AG04449 (cell line): ENCODE results near the gene MAD1L1.

Experiments used
- CTCF ChIA-PET: fragments of 350-600 bp; formaldehyde crosslinking; extraction: SDS; loops from one replicate; lab custom pipeline; 2021; ENCODE audit warnings: antibody characterized with exemption; lab: Yijun Ruan, JAX
- POLR2A ChIA-PET: fragments of 400-600, 350-600 bp; formaldehyde crosslinking; extraction: SDS; loops from one replicate; lab custom pipeline; 2020; ENCODE audit warnings: antibody characterized with exemption, inconsistent platforms; lab: Yijun Ruan, JAX
- DNase-seq: peaks from one replicate; pipeline ENCODE4 v3.0.0-alpha.2; 2010; ENCODE audit warnings: low read depth, low spot score
- H3K4me3 ChIP-seq: 2 replicates; pipeline ENCODE4 v1.5.1; 2011; ENCODE audit warnings: low read depth, mild to moderate bottlenecking, control low read depth, low read length
- TF ChIP-seq, protein P1 (sequence below): IDR thresholded peaks from one replicate; pipeline ENCODE4 v1.5.1; 2011; ENCODE audit warnings: mild to moderate bottlenecking, moderate library complexity, low read length, control low read depth, inconsistent platforms; ENCODE audit not compliant: insufficient read depth; ENCODE audit errors: missing control alignments

The MAD1L1 gene

DNA sequence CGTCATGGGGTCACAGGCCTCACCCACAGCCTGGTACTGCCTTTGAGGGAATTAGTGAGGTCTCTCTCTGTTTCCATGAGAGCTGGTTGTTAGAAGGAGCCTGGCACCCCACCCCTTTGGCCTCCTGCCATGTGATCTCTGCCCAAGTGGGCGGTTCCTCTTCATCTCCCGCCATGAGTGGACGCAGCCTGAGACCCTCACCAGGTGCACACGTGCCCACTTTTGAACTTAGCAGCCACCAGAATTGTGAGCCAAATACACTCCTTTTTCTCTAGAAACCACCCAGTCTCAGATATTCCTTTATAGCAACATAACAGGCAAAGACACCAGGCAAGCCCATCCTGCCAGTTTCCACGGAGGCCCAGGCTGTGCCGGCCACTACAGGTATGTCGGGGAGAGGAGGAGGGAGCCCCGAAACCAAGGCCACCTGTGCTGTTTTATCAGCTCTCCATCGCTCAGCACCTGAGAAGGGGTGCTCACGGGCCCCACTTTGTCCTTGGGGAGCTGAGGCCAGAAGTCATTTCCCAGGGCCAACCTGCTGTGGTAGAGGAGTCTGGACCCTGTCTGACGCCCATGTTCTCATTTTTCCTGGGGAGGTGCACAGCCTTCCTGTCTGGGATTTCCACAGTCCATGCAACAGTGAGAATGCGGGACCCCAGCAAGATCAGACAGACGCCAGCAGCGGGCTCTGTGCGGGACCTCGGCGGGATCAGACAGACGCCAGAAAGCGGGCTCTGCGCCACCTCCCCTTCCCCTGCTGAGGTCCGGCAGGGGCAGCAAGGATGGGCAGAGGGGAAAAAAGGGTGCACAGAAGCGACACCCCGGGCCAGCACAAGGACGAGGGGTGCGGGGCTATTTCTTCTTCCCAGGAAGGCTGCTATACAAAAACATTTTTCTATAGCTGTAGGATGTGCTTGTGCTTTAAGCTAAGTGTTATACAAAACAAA, 342.2 kb downstream of the MAD1L1 start:
- no peak for DNase-seq
- CTCF ChIA-PET = no interaction called here
- H3K4me3 ChIP-seq = no peak overlapping the region
- TF ChIP-seq, protein P1, sequence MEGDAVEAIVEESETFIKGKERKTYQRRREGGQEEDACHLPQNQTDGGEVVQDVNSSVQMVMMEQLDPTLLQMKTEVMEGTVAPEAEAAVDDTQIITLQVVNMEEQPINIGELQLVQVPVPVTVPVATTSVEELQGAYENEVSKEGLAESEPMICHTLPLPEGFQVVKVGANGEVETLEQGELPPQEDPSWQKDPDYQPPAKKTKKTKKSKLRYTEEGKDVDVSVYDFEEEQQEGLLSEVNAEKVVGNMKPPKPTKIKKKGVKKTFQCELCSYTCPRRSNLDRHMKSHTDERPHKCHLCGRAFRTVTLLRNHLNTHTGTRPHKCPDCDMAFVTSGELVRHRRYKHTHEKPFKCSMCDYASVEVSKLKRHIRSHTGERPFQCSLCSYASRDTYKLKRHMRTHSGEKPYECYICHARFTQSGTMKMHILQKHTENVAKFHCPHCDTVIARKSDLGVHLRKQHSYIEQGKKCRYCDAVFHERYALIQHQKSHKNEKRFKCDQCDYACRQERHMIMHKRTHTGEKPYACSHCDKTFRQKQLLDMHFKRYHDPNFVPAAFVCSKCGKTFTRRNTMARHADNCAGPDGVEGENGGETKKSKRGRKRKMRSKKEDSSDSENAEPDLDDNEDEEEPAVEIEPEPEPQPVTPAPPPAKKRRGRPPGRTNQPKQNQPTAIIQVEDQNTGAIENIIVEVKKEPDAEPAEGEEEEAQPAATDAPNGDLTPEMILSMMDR = no peak
- POLR2A ChIA-PET = interaction anchor here (1.3 kb wide), 1 partner anchor 8 kb away, joined by 4 read pairs; no protein-coding TSS in a partner anchor

DNA sequence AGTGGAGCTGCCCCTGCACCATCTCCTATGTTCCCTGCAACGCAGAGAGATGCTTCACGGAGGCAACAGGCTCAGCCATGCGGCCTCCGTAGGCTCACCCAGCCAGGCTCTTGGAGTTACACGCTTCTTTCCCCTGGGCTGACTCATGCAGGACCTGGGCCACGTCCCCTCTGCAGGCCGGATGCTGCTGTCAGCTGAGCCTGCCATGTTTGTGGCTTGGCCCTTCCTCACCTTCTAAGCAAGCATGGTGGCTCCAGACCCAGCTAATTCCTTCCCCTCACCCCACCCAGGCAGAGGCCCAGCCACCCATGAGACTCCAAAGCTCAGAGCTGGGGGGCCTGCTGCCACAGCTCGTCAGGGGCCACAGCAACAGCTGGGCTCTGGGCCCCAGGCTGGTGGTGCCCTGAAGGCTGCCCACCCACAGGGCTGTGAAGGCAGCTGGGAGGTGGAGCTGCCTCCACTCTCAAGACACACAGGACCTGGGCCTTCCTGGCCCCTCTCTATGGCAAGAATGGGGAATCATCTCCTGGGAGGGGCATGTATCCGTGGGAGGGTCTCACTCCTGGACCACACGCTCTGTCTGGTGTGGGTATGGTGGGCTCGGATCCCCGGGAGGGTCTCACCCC, 343.1 kb downstream of the MAD1L1 start:
- CTCF ChIA-PET = no interaction called here
- no peak for DNase-seq
- H3K4me3 ChIP-seq = no peak overlapping the region
- TF ChIP-seq, protein P1 = no peak
- POLR2A ChIA-PET = interaction anchor here (1.3 kb wide), 1 partner anchor 9 kb away, joined by 4 read pairs; no protein-coding TSS in a partner anchor

- ChIA-PET CTCF (no interaction called here), POLR2A (no interaction called here)
- DNase-seq = no peak
- TF ChIP-seq, protein P1 = no peak
- H3K4me3 ChIP-seq = no peak overlapping the region
Observed at GRCh38 chr7:1889091-1889490, 343.7 kb downstream of the MAD1L1 start.

- ChIA-PET POLR2A (no interaction called here), CTCF (no interaction called here)
- DNase-seq = no peak
- TF ChIP-seq, protein P1 = no peak
- H3K4me3 ChIP-seq = no peak overlapping the region
Observed at GRCh38 chr7:1888425-1888824, 344.3 kb downstream of the MAD1L1 start.

- CTCF ChIA-PET = no interaction called here
- TF ChIP-seq, protein P1 = no peak
- no peak overlapping the region for H3K4me3 ChIP-seq
- no peak for DNase-seq
- POLR2A ChIA-PET = no interaction called here
Observed at GRCh38 chr7:1887251-1887650, 345.5 kb downstream of the MAD1L1 start.

- no peak overlapping the region for H3K4me3 ChIP-seq
- DNase-seq = no peak
- ChIA-PET CTCF (interaction anchor here (1.2 kb wide), 1 partner anchor 26 kb away, joined by 3 read pairs; no protein-coding TSS in a partner anchor), POLR2A (no interaction called here)
- TF ChIP-seq, protein P1 = no peak
Observed at GRCh38 chr7:1886361-1887064, 346.2 kb downstream of the MAD1L1 start.
